Lower lobe of right lung (tissue), 2 donors: ENCODE measurements around the gene MYO15B. TPM values are rescaled to one million over a fixed set of nuclear protein-coding genes. Genes with fewer than 3 reads are reported as not detected.

Experiments
- ATAC-seq, 2 donors: fragments of 200-7000 bp; cut with Tn5 transposase; one replicate each; pipeline ENCODE4 v1.9.1; 2020 to 2022; ENCODE audit warnings: mild to moderate bottlenecking in 2 of 2, moderate library complexity in 2 of 2
- DNase-seq: peaks from one replicate; pipeline ENCODE4 v3.0.0-alpha.2; 2020
- H3K27ac ChIP-seq: fragments of 200-600 bp; one replicate; pipeline ENCODE4 v1.8.0; 2022
- H3K27me3 ChIP-seq: fragments of 200-600 bp; one replicate; pipeline ENCODE4 v1.8.0; 2022; ENCODE audit warnings: low read depth
- H3K36me3 ChIP-seq: fragments of 200-600 bp; one replicate; pipeline ENCODE4 v1.8.0; 2022; ENCODE audit warnings: mild to moderate bottlenecking
- H3K4me1 ChIP-seq: fragments of 200-600 bp; one replicate; pipeline ENCODE4 v1.8.0; 2022
- H3K4me3 ChIP-seq: fragments of 200-600 bp; one replicate; pipeline ENCODE4 v1.8.0; 2022; ENCODE audit warnings: mild to moderate bottlenecking
- H3K9me3 ChIP-seq: fragments of 200-600 bp; one replicate; pipeline ENCODE4 v1.8.0; 2022
- CTCF ChIP-seq: fragments of 200-600 bp; IDR thresholded peaks from one replicate; pipeline ENCODE4 v1.8.0; 2022; ENCODE audit warnings: antibody characterized with exemption, mild to moderate bottlenecking
- intact Hi-C: fragments of 100-400 bp; cut with DNase I; formaldehyde crosslinking; loops from one replicate; pipeline ENCODE4 v1.11.0; 2022
- total RNA-seq: library from RNA; stranded (reverse); fragmentation: NEBNext Ultra II Directional; extraction: Animal tissue kit (Norgen Biotek cat#: 25700); gene quantifications from one replicate; pipeline ENCODE4 v1.2.1, GENCODE V29; 2021
- donor health status: DM: no; HTN: yes; CAD: no; lungs with severe emphysema.

The MYO15B gene
- total RNA-seq, 1 donor from 2014 or later = 181 TPM

DNA sequence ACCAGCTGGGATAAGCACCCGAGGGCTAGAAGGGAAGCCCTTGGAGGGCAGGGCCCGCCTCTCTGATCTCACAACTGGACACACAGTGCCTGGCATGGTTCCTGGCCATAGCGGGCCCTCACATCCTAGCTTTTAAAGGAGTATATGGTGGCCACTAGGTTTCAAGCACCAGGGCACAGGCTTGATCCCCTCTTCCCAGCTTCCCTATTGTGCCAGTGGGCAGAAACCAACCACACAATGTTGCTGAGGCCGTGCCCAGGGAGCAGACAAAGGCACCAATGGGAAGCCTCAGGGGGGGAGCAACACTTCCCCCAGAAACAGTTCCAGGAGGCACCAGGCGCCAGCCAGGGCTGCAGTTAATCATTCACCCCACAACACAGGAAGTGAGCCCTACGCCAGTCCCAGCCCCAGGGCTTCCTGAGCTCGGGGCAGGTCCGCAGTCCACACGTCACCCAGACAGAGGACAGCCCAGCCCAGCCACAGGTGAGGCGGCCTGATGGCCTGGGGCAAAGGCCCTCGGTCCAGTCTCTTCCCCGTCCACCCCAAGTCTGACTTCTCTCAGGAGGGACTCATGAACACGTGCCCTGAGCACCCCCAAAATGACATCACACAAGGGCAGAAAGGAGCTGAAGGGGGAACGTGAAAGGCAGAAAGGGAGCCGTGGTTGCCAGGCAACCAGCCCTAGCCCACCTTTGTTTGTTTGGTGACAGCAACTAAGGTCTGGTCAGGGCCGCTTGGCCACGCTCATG is 58.5 kb downstream of the MYO15B start:
- ATAC-seq (peak; percentile 92 to 93), DNase-seq (peak; percentile 89)
- no peak for TF ChIP-seq CTCF
- H3K4me1 ChIP-seq = peaks cover 43% of the 10 kb centered on the region
- no peaks in the 10 kb centered on the region for H3K27me3 ChIP-seq
- intact Hi-C loops = no loop called here
- peak overlapping the region; percentile 92 for H3K27ac ChIP-seq
- no peak overlapping the region for H3K4me3 ChIP-seq
- H3K36me3 ChIP-seq = peaks cover 30% of the 10 kb centered on the region
- no peaks in the 10 kb centered on the region for H3K9me3 ChIP-seq

- no peak for ATAC-seq
- H3K4me1 ChIP-seq = peaks cover 43% of the 10 kb centered on the region
- intact Hi-C loops = no loop called here
- no peaks in the 10 kb centered on the region for H3K27me3 ChIP-seq
- TF ChIP-seq CTCF = no peak
- no peak for DNase-seq
- H3K4me3 ChIP-seq = no peak overlapping the region
- H3K27ac ChIP-seq = peak overlapping the region; percentile 92
- H3K36me3 ChIP-seq = peaks cover 36% of the 10 kb centered on the region
- no peaks in the 10 kb centered on the region for H3K9me3 ChIP-seq
Observed at GRCh38 chr17:75646638-75646992, 59.0 kb downstream of the MYO15B start.

DNA sequence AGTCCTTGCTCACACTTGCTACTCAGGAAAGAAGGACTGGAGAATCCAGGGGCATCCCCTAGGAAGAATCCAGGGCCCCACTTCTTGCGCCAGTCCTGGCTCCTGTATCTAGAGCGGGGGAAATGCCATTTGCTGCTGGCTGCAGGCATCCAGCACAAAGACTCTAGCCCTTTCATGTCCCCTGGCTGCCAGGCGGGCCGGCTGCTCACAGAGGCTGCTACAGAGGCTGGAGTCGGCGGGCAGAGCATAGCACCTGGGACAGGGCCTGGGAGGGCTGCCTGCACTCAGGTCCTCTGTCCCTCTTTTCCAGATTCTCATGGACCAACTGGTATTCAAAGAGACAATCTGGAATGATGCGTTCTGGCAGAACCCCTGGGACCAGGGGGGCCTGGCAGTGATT is 59.5 kb downstream of the MYO15B start:
- Histone ChIP-seq H3K27ac (peak overlapping the region; percentile 92), H3K27me3 (no peaks in the 10 kb centered on the region), H3K4me3 (no peak overlapping the region), H3K9me3 (no peaks in the 10 kb centered on the region), H3K36me3 (peaks cover 40% of the 10 kb centered on the region), H3K4me1 (peaks cover 39% of the 10 kb centered on the region)
- intact Hi-C loops = no loop called here
- ATAC-seq (no peak), DNase-seq (no peak)
- TF ChIP-seq CTCF = no peak

DNA sequence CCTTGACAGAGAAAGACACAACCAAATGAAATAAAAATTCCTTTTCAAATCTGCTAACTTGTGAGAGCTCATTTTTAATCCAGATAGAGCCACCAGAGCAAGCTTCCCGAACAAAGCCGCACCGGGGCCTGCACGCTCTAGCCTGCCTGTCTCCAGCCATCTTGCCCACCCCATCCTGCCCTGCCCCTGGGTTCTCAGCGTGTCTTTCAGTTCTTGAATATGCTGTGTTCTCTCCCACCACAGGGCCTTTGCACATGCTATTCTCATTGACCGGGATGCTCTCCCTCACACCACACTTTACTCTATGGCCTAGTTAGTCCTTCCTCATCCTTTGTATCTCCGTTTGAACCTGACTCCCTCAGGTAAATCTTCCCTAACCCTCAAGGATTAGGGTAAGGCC is 60.3 kb downstream of the MYO15B start:
- H3K9me3 ChIP-seq = no peaks in the 10 kb centered on the region
- no peaks in the 10 kb centered on the region for H3K27me3 ChIP-seq
- H3K4me1 ChIP-seq = peaks cover 30% of the 10 kb centered on the region
- ATAC-seq = no peak
- peaks cover 46% of the 10 kb centered on the region for H3K36me3 ChIP-seq
- no peak for TF ChIP-seq CTCF
- H3K27ac ChIP-seq = no peak overlapping the region
- no peak for DNase-seq
- intact Hi-C loops = no loop called here
- no peak overlapping the region for H3K4me3 ChIP-seq

- Histone ChIP-seq H3K9me3 (no peaks in the 10 kb centered on the region), H3K4me3 (no peak overlapping the region), H3K4me1 (peaks cover 23% of the 10 kb centered on the region), H3K36me3 (peaks cover 57% of the 10 kb centered on the region), H3K27me3 (no peaks in the 10 kb centered on the region), H3K27ac (no peak overlapping the region)
- intact Hi-C loops = no loop called here
- ATAC-seq = no peak
- no peak for DNase-seq
- TF ChIP-seq CTCF = no peak
Observed at GRCh38 chr17:75649687-75650086, 62.1 kb downstream of the MYO15B start.
